ENCODE data around the gene HCK.

GRCh38 chr20:32012159-32012688 lies 39.8 kb upstream of the HCK start:
- TF ChIP-seq POLR2A (IDR thresholded peaks at IDR 0.05) (no peak), CTCF (IDR thresholded peaks at IDR 0.05 in 4 of 5, conservative IDR thresholded peaks at IDR 0.05 in 1 of 5) (no peak)
